ENCODE data around the gene TMC2. TPM values are rescaled to one million over a fixed set of nuclear protein-coding genes. Genes with fewer than 3 reads are reported as not detected.

Gene TMC2
- polyA plus RNA-seq, 2 of the 4 experiments (the other 2 are of a cell fraction) = not detected

DNA sequence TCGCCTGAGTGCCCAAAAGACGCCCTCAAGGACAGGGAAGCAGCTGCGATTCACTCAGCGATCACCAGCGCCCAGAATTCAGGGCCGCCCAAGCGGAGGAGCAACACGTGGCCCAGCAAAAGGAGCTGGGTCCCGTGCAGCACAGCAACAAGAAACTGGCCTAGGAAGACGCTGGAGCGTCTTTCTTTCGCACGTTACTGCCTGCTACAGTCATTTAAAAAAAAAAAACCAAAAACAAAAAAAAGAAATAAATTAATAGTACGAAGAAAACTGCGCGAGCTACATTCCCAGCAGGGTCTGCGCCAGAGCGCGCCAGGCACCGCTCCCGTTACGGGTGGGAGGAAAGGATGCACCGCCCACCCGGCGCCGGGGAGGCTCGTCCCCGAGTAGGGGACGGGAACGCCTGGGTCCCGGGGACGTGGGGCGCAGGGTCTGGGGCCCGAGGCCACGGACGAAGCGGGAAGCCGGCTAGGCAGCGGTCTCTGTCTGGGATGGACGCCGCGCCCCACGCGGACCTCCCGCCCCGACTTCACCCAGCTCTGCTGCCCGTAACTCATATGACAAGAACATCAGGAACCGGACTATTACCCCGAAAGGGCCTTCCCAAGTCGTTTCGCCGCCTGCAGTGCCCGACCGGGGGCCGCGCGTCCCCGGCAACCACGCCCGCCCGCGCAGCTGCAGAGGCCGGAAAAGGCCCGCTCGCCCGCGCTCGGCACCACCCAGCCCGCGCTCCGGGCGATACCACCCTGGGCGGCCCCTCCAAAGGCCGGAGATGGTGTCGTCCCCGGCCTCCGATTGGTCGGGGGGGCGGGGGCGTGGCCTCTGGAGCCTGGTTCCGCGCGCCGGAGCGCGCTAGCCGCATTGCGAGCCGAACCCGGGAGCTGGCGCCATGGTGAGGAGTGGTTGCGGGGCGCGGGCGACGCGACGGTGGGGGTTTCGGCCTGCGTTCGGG lies 115.7 kb downstream of the TMC2 start, which contains the start of gene NOP56:
TSS of gene NOP56 (plus strand) at position 861 of the 952 bp plus-strand sequence. CDS start at position 890, 29 bp downstream.
- ChIA-PET CTCF (interaction anchor here (0.8 to 13.5 kb wide), 8 partner anchors 8 to 128 kb away, joined by 3 to 165 read pairs (median 5); partner anchors contain the start of gene IDH3B), POLR2A (interaction anchor here (0.5 to 2.8 kb wide), 22 partner anchors 9 to 549 kb away, joined by 3 to 50 read pairs (median 6); partner anchors contain the start of genes EBF4, IDH3B, PTPRA and SNRPB)
- FAIRE-seq = no peak
- 0 out of 2 replicates have a peak, but pooled peaks have one; percentile 36 for TF ChIP-seq PHF8 (IDR thresholded peaks at IDR 0.05; ENCODE audit: borderline replicate concordance, low read depth)
- peak; percentile 91; the same call in 1 of the 2 replicates for TF ChIP-seq MYC (IDR thresholded peaks at IDR 0.05; ENCODE audit: borderline replicate concordance, low read length)
- TF ChIP-seq ZC3H11A (IDR thresholded peaks at IDR 0.05) = no peak
- TF ChIP-seq GATA3 (IDR thresholded peaks at IDR 0.05; ENCODE audit: borderline replicate concordance) = peak; percentile 88
- TF ChIP-seq, protein P1, sequence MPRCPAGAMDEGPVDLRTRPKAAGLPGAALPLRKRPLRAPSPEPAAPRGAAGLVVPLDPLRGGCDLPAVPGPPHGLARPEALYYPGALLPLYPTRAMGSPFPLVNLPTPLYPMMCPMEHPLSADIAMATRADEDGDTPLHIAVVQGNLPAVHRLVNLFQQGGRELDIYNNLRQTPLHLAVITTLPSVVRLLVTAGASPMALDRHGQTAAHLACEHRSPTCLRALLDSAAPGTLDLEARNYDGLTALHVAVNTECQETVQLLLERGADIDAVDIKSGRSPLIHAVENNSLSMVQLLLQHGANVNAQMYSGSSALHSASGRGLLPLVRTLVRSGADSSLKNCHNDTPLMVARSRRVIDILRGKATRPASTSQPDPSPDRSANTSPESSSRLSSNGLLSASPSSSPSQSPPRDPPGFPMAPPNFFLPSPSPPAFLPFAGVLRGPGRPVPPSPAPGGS (IDR thresholded peaks at IDR 0.05) = peak; percentile 99
- TF ChIP-seq JUNB (IDR thresholded peaks at IDR 0.05) = no peak
- TF ChIP-seq SREBF2 (IDR thresholded peaks at IDR 0.05) = no peak
- TF ChIP-seq HOXB5 (CRISPR knock-in tag; IDR thresholded peaks at IDR 0.05) = 0 out of 2 replicates have a peak, but pooled peaks have one; percentile 18
- TF ChIP-seq, protein P2, sequence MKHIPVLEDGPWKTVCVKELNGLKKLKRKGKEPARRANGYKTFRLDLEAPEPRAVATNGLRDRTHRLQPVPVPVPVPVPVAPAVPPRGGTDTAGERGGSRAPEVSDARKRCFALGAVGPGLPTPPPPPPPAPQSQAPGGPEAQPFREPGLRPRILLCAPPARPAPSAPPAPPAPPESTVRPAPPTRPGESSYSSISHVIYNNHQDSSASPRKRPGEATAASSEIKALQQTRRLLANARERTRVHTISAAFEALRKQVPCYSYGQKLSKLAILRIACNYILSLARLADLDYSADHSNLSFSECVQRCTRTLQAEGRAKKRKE (CRISPR knock-in tag; IDR thresholded peaks at IDR 0.05; ENCODE audit: low read depth) = no peak; the same call in 1 of the 2 replicates
- TF ChIP-seq HOXB13 (CRISPR knock-in tag; IDR thresholded peaks at IDR 0.05; ENCODE audit: low read depth) = no peak
- TF ChIP-seq HDAC2 (IDR thresholded peaks at IDR 0.05) = peak; percentile 93
- no peak for TF ChIP-seq FOSB (CRISPR knock-in tag; IDR thresholded peaks at IDR 0.05)
- TF ChIP-seq, protein P3, sequence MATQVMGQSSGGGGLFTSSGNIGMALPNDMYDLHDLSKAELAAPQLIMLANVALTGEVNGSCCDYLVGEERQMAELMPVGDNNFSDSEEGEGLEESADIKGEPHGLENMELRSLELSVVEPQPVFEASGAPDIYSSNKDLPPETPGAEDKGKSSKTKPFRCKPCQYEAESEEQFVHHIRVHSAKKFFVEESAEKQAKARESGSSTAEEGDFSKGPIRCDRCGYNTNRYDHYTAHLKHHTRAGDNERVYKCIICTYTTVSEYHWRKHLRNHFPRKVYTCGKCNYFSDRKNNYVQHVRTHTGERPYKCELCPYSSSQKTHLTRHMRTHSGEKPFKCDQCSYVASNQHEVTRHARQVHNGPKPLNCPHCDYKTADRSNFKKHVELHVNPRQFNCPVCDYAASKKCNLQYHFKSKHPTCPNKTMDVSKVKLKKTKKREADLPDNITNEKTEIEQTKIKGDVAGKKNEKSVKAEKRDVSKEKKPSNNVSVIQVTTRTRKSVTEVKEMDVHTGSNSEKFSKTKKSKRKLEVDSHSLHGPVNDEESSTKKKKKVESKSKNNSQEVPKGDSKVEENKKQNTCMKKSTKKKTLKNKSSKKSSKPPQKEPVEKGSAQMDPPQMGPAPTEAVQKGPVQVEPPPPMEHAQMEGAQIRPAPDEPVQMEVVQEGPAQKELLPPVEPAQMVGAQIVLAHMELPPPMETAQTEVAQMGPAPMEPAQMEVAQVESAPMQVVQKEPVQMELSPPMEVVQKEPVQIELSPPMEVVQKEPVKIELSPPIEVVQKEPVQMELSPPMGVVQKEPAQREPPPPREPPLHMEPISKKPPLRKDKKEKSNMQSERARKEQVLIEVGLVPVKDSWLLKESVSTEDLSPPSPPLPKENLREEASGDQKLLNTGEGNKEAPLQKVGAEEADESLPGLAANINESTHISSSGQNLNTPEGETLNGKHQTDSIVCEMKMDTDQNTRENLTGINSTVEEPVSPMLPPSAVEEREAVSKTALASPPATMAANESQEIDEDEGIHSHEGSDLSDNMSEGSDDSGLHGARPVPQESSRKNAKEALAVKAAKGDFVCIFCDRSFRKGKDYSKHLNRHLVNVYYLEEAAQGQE (IDR thresholded peaks at IDR 0.05) = peak; percentile 44; the same call in 1 of the 2 replicates
- no peak for TF ChIP-seq NPAS2 (CRISPR knock-in tag; IDR thresholded peaks at IDR 0.05; ENCODE audit: borderline replicate concordance)
- TF ChIP-seq, protein P4, sequence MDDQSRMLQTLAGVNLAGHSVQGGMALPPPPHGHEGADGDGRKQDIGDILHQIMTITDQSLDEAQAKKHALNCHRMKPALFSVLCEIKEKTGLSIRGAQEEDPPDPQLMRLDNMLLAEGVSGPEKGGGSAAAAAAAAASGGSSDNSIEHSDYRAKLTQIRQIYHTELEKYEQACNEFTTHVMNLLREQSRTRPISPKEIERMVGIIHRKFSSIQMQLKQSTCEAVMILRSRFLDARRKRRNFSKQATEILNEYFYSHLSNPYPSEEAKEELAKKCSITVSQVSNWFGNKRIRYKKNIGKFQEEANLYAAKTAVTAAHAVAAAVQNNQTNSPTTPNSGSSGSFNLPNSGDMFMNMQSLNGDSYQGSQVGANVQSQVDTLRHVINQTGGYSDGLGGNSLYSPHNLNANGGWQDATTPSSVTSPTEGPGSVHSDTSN (IDR thresholded peaks at IDR 0.05) = peak; percentile 73; the same call in 1 of the 2 replicates
- no peak for TF ChIP-seq CBX8 (IDR thresholded peaks at IDR 0.05)
- TF ChIP-seq NR3C1 (IDR thresholded peaks at IDR 0.05) = no peak
- TF ChIP-seq, protein P5, sequence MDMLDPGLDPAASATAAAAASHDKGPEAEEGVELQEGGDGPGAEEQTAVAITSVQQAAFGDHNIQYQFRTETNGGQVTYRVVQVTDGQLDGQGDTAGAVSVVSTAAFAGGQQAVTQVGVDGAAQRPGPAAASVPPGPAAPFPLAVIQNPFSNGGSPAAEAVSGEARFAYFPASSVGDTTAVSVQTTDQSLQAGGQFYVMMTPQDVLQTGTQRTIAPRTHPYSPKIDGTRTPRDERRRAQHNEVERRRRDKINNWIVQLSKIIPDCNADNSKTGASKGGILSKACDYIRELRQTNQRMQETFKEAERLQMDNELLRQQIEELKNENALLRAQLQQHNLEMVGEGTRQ (IDR thresholded peaks at IDR 0.05) = peak; percentile 80
- no peak for TF ChIP-seq FOSL2 (IDR thresholded peaks at IDR 0.05)
- no peak for TF ChIP-seq FOSL2 (CRISPR knock-in tag; IDR thresholded peaks at IDR 0.05)
- TF ChIP-seq RARB (CRISPR knock-in tag; IDR thresholded peaks at IDR 0.05) = no peak
- TF ChIP-seq BHLHE40 (IDR thresholded peaks at IDR 0.05; ENCODE audit: low read depth, low read length) = peak; percentile 92
- TF ChIP-seq POLR2A (IDR thresholded peaks at IDR 0.05; ENCODE audit: low read length) = peak; percentile 99
- TF ChIP-seq EP300 (IDR thresholded peaks at IDR 0.05) = 0 out of 5 replicates have a peak, but pooled peaks of 1 of the 2 experiments have one; percentile 2
- TF ChIP-seq ZNF302 (CRISPR knock-in tag; IDR thresholded peaks at IDR 0.05) = no peak
- TF ChIP-seq CEBPB (IDR thresholded peaks at IDR 0.05) = no peak; a peak in 1 of 4 replicates
- TF ChIP-seq, protein P6, sequence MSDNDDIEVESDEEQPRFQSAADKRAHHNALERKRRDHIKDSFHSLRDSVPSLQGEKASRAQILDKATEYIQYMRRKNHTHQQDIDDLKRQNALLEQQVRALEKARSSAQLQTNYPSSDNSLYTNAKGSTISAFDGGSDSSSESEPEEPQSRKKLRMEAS (IDR thresholded peaks at IDR 0.05) = peak; percentile 97
- no peak for TF ChIP-seq ZFP36 (IDR thresholded peaks at IDR 0.05; ENCODE audit: borderline replicate concordance, partially characterized antibody)
- no peak for TF ChIP-seq SMC3 (IDR thresholded peaks at IDR 0.05)
- no peak for TF ChIP-seq RNF2 (IDR thresholded peaks at IDR 0.05; ENCODE audit: borderline replicate concordance, low read depth)
- no peak for TF ChIP-seq HOXA7 (CRISPR knock-in tag; IDR thresholded peaks at IDR 0.05)
- TF ChIP-seq TP53 (CRISPR knock-in tag; IDR thresholded peaks at IDR 0.05) = 0 out of 2 replicates have a peak, but pooled peaks have one; percentile 33
- no peak for TF ChIP-seq RAD21 (conservative IDR thresholded peaks at IDR 0.05 in 1 of 2, IDR thresholded peaks at IDR 0.05 in 1 of 2)

More for the DNA sequence above, 115.7 kb downstream of the TMC2 start, which contains the start of gene NOP56:
- ATAC-seq (peak; percentile 88 to 95), DNase-seq (ENCODE audit: low read depth in 1 of 2, low spot score in 1 of 2) (peak; percentile 85 to 97)
- no peaks in the 10 kb centered on the region for H3K9me3 ChIP-seq
- peak within 1 kb of the TSS; percentile 98 for H3K4me2 ChIP-seq
- 1% methylated on average over 52 of the region's 101 CpGs for WGBS (ENCODE audit: missing lambda C conversion rate)
- peak within 1 kb of the TSS; percentile 78 for H3K4me3 ChIP-seq
- peaks cover 34% of the 10 kb centered on the region for H3K4me1 ChIP-seq
- peak within 1 kb of the TSS; percentile 95 to 96 for H3K27ac ChIP-seq
